Measurements from ENCODE around the gene ARHGEF17.

ARHGEF17 gene

GRCh38 chr11:73315293-73316020 is 7.4 kb downstream of the ARHGEF17 start:
- peak; percentile 46 for DNase-seq

- no peak for DNase-seq
These were observed 8.3 kb downstream of the ARHGEF17 start for GRCh38 chr11:73316422-73316821.

- no peak for DNase-seq
These were observed 9.3 kb downstream of the ARHGEF17 start for GRCh38 chr11:73317373-73317772.

- DNase-seq, result no peak
These were observed 9.7 kb downstream of the ARHGEF17 start for GRCh38 chr11:73317803-73318202.

GRCh38 chr11:73318501-73319011 is 10.5 kb downstream of the ARHGEF17 start:
- DNase-seq, result no peak

GRCh38 chr11:73320763-73321603 is 12.9 kb downstream of the ARHGEF17 start:
- no peak for DNase-seq

GRCh38 chr11:73321604-73322381 is 13.7 kb downstream of the ARHGEF17 start:
- no peak for DNase-seq

- DNase-seq, result no peak
These were observed 14.6 kb downstream of the ARHGEF17 start for GRCh38 chr11:73322382-73323306.

- DNase-seq, result peak; percentile 88
These were observed 15.4 kb downstream of the ARHGEF17 start for GRCh38 chr11:73323464-73323863.

- no peak for DNase-seq
These were observed 16.0 kb downstream of the ARHGEF17 start for GRCh38 chr11:73324116-73324515.

GRCh38 chr11:73324665-73325035 is 16.6 kb downstream of the ARHGEF17 start:
- DNase-seq, result no peak

- no peak for DNase-seq
These were observed 17.2 kb downstream of the ARHGEF17 start for GRCh38 chr11:73325036-73325981.

- DNase-seq, result no peak
These were observed 19.1 kb downstream of the ARHGEF17 start for GRCh38 chr11:73326929-73327811.

- DNase-seq, result no peak
These were observed 19.8 kb downstream of the ARHGEF17 start for GRCh38 chr11:73327812-73328364.

- DNase-seq, result no peak
These were observed 22.6 kb downstream of the ARHGEF17 start for GRCh38 chr11:73330569-73331093.

- no peak for DNase-seq
These were observed 23.3 kb downstream of the ARHGEF17 start for GRCh38 chr11:73331138-73331916.

- DNase-seq, result no peak
These were observed 25.1 kb downstream of the ARHGEF17 start for GRCh38 chr11:73333173-73333572.

- DNase-seq, result no peak
These were observed 25.7 kb downstream of the ARHGEF17 start for GRCh38 chr11:73333640-73334383.

All from right forelimb (tissue), 1 donor.